GM21717 (cell line): ENCODE measurements around the gene KLHL20.
"Not testable (repeated sequence)": the region's sequence is repeated elsewhere in the genome, so short reads cannot be mapped to it uniquely, and the experiment has no call there.

Experiments
- ATAC-seq: cut with Tn5 transposase; IDR thresholded peaks from one replicate; pipeline ENCODE4 v1.9.1; 2021; ENCODE audit warnings: mild to moderate bottlenecking, moderate library complexity; ENCODE audit not compliant: unreplicated experiment

The KLHL20 gene

GRCh38 chr1:173744651-173745050 lies 29.9 kb downstream of the KLHL20 start:
- ATAC-seq, result no peak

- no peak for ATAC-seq
Observed at GRCh38 chr1:173749137-173749536, 34.4 kb downstream of the KLHL20 start.

- no peak for ATAC-seq
Observed at GRCh38 chr1:173753830-173754229, 39.0 kb downstream of the KLHL20 start.

DNA sequence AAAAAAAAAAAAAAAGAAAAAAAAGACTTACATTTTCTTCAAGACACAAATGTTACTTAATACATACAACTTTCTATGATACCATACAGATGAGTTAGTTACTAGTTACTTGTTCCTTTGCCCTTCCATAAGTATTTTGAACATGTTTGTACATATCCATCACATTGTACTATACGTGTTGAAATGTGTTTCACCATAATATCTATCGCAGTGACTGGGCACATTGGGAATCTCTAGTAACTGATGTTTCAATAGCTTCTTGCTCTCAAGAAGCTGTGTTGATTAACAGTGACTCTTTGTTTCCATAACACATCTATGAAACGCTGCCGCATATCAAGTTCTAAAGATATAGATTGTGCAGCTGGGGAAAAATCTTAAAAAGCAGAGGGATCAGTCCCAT lies 42.9 kb downstream of the KLHL20 start:
- no peak for ATAC-seq

GRCh38 chr1:173758110-173758509 lies 43.3 kb downstream of the KLHL20 start:
- no peak for ATAC-seq

- ATAC-seq, result no peak
Observed at GRCh38 chr1:173758980-173759379, 44.2 kb downstream of the KLHL20 start.

GRCh38 chr1:173764331-173764730 lies 49.5 kb downstream of the KLHL20 start:
- not testable (repeated sequence) for ATAC-seq

- ATAC-seq, result no peak
Observed at GRCh38 chr1:173768206-173768605, 53.4 kb downstream of the KLHL20 start.

DNA sequence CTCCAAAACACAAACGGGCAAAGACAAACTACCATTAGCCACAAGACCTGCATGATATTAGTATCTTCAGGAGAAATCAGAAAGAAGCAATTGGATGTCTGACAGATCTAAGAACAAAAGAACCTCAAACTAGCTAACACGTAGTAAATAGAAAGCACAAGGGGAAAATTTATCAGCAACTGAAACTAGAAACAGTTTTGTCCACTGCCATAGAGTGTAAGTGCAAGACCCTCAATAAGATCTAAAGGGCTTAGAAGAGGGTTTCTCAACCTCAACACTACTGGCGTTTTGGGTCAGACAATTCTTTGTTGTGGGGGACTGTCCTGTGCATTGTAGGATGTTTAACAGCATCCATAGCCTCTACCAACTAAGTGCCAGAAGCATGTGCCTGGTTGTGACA lies 54.0 kb downstream of the KLHL20 start:
- ATAC-seq, result no peak

- not testable (repeated sequence) for ATAC-seq
Observed at GRCh38 chr1:173770330-173770729, 55.5 kb downstream of the KLHL20 start.

DNA sequence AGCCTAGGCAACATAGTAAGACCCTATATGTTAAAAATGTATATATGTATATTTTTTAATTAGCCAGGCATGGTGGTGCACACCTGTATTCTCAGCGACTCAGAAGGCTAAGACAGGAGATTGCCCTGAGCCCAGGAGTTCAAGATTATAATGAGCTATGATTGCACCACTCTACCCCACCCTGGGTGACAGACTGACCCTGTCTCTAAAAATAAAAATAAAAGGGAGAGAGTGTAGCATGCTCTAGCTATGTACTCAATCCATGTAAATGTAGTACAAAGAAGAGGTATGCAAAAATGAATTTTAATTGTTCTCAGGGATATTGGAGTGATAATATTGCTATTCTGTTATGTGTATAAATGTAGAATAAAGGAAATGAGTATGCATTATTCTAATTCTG lies 56.8 kb downstream of the KLHL20 start:
- ATAC-seq, result no peak

DNA sequence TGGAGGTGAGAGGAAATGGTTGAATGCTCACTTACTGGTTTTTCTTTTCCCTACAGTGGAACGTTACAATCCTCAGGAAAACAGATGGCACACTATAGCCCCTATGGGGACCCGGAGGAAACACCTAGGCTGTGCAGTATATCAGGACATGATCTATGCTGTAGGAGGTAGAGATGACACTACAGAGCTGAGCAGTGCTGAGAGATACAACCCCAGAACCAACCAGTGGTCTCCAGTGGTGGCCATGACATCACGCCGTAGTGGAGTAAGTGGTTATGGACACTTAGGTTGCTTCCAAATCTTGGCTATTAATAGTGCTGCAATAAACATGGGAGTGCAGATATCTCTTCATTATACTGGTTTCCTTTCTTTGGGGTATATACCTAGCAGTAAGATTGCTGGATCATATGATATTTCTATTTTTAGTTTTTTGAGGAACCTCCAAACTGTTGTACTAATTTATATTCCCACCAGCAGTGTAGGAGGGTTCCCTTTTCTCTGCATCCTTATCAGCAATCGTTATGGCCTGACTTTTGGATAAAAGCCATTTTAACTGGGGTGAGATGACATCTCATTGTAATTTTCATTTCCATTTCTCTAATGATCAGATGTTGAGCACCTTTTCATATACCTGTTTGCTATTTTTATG lies 60.9 kb downstream of the KLHL20 start:
- ATAC-seq, result no peak

DNA sequence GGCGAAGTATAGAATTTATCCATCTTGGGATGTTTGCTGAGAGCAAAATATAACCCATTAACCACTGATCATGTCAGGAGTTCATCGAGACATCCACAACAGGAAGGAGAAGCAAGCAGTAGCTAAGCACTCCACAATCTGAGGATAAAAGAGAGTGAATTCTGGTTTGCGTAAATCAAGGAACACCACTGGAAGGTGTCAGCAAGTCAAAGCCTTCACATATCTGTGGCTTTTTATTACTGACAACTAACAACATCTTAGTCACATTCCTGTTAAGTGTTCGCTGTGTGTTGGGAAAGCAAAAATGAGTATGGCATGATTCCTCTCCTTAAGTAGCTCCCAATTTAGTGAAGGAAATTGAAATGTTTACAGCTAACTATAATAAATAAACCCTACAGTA lies 65.2 kb downstream of the KLHL20 start:
- ATAC-seq, result no peak

DNA sequence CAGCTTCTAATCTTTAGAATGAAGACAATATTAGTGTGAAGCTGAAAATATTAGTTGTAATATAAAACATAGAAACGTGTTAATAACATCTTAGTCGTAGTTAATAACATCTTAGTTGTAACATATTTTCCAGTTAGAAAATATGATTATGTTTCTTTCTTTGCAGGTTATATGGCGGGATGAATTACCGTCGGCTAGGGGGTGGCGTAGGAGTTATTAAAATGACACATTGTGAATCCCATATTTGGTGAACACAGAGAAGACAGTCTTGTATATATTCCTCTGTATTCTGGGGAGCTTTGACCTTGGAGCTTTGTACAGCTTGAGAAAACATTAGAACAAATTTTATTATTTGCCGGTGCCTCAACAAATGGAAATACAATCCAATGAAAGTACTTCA lies 70.2 kb downstream of the KLHL20 start:
- ATAC-seq, result no peak

- no peak for ATAC-seq
Observed at GRCh38 chr1:173789841-173790240, 75.1 kb downstream of the KLHL20 start.

GRCh38 chr1:173798078-173798477 lies 83.3 kb downstream of the KLHL20 start:
- ATAC-seq, result no peak

DNA sequence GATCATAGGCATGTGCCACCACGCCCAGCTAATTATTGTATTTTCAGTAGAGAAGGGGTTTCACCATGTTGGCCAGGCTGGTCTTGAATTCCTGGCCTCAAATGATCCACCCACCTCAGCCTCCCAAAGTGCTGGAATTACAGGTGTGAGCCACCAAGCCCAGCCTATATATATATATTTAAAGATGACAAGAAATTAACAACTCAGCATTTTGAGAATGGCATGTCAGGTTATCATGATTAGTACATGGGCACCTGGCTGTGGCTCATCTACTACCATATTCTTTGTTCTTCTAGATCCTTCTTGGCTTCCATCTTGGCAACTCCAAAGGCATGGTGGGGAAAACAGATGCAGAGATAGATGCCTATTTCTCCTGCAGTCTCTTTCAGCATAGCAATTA lies 85.2 kb downstream of the KLHL20 start:
- ATAC-seq, result not testable (repeated sequence)

GRCh38 chr1:173802961-173803360 lies 88.2 kb downstream of the KLHL20 start:
- ATAC-seq, result no peak

- not testable (repeated sequence) for ATAC-seq
Observed at GRCh38 chr1:173813654-173814053, 98.9 kb downstream of the KLHL20 start.

DNA sequence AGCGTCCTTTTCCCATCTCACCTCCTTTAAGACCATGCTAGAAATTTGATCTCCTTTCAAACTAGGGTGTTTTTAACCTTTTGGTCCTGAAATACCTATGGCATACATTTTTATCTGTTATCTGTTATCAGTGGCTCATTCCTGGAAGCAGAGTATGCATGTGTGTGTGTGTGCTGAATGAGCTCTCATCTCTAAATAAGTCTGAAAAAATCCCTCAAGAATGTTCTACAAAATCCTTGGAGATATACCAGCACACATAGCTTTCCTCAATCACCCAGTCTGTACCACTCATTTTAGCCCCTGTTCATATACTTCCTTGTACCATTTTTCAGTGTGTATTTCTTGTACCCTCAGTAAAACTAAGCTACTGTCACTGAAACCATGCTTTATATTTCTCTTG lies 103.7 kb downstream of the KLHL20 start:
- no peak for ATAC-seq

GRCh38 chr1:173821680-173822079 lies 106.9 kb downstream of the KLHL20 start:
- ATAC-seq, result no peak

- ATAC-seq, result peak; percentile 52
Observed at GRCh38 chr1:173823781-173824314, 109.1 kb downstream of the KLHL20 start.
